KBM-7 (cell line): Measurements from ENCODE around the gene ZNF135.

Source experiments
- DNase-seq: peaks from one replicate; pipeline ENCODE4 v3.0.0-alpha.2; 2015
- in situ Hi-C: fragments of 300-500 bp; cut with MboI; formaldehyde crosslinking; loops from 2 replicates; pipeline ENCODE4 v1.14.3; 2020; ENCODE audit warnings: low sequenced_read_pairs, low pct_unique_long_range_greater_than_20kb, mixed read lengths

Gene ZNF135

GRCh38 chr19:58059003-58059670, at the start of gene ZNF135:
TSS of gene ZNF135 (plus strand) at chr19:58059282. CDS start at chr19:58060003, 721 bp downstream.
- no peak for DNase-seq

GRCh38 chr19:58009301-58009665, 49.8 kb upstream of the ZNF135 start:
- in situ Hi-C loops: no loop called here
- no peak for DNase-seq

More at GRCh38 chr19:58059003-58059670, at the start of gene ZNF135:
- in situ Hi-C loops: no loop called here

DNA sequence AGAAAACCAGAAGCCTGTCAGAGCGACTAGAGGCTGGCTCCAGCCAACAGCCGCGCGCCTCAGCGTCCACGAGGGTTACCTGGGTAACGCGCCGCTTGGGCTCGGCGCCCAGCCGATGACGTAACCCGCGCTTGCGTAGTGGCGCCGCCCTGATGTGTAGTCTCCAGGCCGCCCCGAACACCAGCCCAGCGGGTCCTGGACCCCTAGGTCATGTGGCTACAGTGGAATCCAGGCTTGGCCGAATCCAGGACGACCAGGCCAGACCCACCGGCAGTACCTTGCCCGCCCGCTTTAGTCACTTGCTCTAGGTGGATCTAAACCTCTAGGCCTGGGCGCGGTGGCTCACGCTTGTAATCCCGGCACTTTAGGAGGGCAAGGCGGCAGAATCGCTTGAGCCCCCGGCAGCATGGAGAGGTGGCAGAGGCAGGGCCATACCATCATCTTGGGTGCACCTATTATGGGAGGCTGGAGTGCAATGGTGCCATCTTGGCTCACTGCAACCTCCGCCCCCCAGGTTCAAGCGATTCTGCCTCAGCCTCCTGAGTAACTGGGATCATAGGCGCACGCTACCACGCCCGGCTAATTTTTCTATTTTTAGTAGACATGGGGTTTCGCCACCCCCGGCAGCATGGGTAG, 49.3 kb upstream of the ZNF135 start:
- no peak for DNase-seq
- in situ Hi-C loops: no loop called here

GRCh38 chr19:58010507-58010906, 48.6 kb upstream of the ZNF135 start:
- in situ Hi-C loops: no loop called here
- DNase-seq: no peak

GRCh38 chr19:58014141-58014540, 44.9 kb upstream of the ZNF135 start:
- in situ Hi-C loops: no loop called here
- no peak for DNase-seq

DNA sequence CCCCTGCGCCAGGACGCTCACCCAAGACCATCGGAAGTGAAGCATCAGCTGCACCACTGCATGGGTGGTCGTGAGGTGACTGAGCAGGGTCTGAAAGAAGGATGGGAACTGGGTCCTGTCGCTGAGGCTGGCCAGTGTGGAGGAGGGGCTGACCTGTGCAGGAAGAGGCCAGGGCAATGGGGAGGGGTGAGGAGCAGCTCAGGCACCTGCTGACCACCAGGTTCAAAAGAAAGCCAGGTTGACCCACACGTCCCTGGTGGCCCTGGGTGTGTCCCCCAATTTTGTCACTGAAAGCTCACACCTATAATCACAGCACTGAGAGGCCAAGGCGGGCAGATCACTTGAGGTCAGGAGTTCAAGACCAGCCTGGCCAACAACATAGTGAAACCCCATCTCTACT, 39.0 kb upstream of the ZNF135 start:
- in situ Hi-C loops: no loop called here
- DNase-seq: no peak

GRCh38 chr19:58021541-58022282, 37.4 kb upstream of the ZNF135 start:
- DNase-seq: peak; percentile 49
- in situ Hi-C loops: no loop called here

GRCh38 chr19:58022283-58022660, 36.8 kb upstream of the ZNF135 start:
- in situ Hi-C loops: no loop called here

GRCh38 chr19:58024661-58025060, 34.4 kb upstream of the ZNF135 start:
- no peak for DNase-seq
- in situ Hi-C loops: no loop called here

More at GRCh38 chr19:58022283-58022660, 36.8 kb upstream of the ZNF135 start:
- DNase-seq: no peak

GRCh38 chr19:58033741-58034476, 25.2 kb upstream of the ZNF135 start, which contains the start of gene ZSCAN1:
TSS of gene ZSCAN1 (plus strand) at chr19:58034025. CDS start at chr19:58037837, 3,812 bp downstream.
- no peak for DNase-seq
- in situ Hi-C loops: no loop called here

GRCh38 chr19:58034477-58034793, 24.6 kb upstream of the ZNF135 start:
- in situ Hi-C loops: no loop called here
- no peak for DNase-seq

DNA sequence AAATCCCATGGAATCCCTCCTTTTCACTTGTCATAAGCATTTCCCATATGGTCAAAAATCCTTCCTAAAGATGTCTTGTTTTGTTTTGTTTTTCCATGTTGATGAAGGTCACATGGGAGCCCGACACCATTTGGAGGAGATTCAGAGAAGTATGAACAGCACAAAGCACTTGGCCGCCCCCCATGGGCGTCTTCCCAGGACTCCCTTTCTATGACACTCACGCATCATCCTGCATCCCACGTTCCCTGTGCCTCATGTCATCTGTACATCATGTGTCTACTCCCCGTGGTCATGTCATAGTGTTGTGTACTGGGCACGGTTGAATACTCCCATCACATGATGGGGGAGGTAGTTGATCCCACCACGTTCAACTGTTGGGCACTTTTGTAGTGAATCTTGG, 23.2 kb upstream of the ZNF135 start:
- no peak for DNase-seq
- in situ Hi-C loops: no loop called here

DNA sequence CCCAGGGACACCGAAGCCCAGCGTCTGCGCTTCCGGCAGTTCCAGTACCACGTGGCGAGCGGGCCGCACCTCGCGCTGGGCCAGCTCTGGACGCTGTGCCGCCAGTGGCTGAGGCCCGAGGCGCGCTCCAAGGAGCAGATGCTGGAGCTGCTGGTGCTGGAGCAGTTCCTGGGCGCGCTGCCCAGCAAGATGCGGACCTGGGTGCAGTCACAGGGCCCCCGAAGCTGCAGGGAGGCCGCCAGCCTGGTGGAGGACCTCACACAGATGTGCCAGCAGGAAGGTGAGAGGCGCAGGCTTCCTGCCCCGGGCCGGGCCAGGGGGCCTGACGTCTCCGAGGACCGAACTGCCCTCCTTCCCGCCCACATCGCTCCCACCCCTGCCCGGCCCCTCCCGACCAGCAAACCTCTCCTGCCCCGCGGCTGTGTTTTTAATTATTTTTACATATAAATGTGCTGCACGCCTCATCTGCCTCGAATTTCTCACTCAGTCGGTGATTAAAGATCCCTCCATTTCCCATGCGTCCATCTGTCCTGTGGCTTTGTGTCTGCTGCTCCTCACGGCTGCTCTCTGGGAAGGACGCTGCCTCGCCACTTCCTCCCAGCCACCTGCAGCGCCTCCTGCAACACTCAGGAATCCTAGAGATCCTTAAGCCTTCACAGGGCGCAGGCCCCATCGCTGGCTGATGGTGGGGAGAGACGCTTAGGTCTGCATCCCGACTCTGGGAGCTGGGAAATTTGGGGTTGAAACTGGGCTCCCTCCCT, 21.0 kb upstream of the ZNF135 start:
- no peak for DNase-seq
- in situ Hi-C loops: no loop called here

- DNase-seq: no peak
Measured at GRCh38 chr19:58038688-58039204, 20.3 kb upstream of the ZNF135 start.

GRCh38 chr19:58040751-58041525, 18.1 kb upstream of the ZNF135 start:
- in situ Hi-C loops: no loop called here
- no peak for DNase-seq

More at GRCh38 chr19:58038688-58039204, 20.3 kb upstream of the ZNF135 start:
- in situ Hi-C loops: no loop called here

GRCh38 chr19:58042495-58043340, 16.4 kb upstream of the ZNF135 start:
- in situ Hi-C loops: no loop called here
- DNase-seq: no peak

GRCh38 chr19:58044391-58044790, 14.7 kb upstream of the ZNF135 start:
- in situ Hi-C loops: no loop called here

More at GRCh38 chr19:58044391-58044790, 14.7 kb upstream of the ZNF135 start:
- DNase-seq: no peak
